SJSA1 (cell line): ENCODE measurements around the gene PRM1. TPM values are rescaled to one million over a fixed set of nuclear protein-coding genes. Genes with fewer than 3 reads are reported as not detected.
"Not testable (repeated sequence)": the region's sequence is repeated elsewhere in the genome, so short reads cannot be mapped to it uniquely, and the experiment has no call there.

Experiments
- DNase-seq, 2 experiments: peaks; one replicate each; pipeline ENCODE4 v3.0.0-alpha.2; 2015 to 2020; ENCODE audit warnings: low spot score in 2 of 2, low read depth in 1 of 2
- H3K27ac ChIP-seq: fragments of 250-450 bp; sonication (Bioruptor Pico); 2 replicates; pipeline ENCODE4 v1.5.1; 2020; ENCODE audit warnings: mild to moderate bottlenecking, moderate library complexity
- H3K27me3 ChIP-seq: fragments of 250-450 bp; sonication (Bioruptor Pico); replicated peaks from 2 replicates; pipeline ENCODE4 v1.5.1; 2020; ENCODE audit warnings: mild to moderate bottlenecking, moderate library complexity
- H3K36me3 ChIP-seq: fragments of 250-450 bp; sonication (Bioruptor Pico); 2 replicates; pipeline ENCODE4 v1.5.1; 2020; ENCODE audit warnings: mild to moderate bottlenecking
- H3K4me1 ChIP-seq: fragments of 250-450 bp; sonication (Bioruptor Pico); replicated peaks from 2 replicates; pipeline ENCODE4 v1.6.1; 2021; ENCODE audit warnings: mild to moderate bottlenecking
- H3K4me3 ChIP-seq: fragments of 250-450 bp; sonication (Bioruptor Pico); 2 replicates; pipeline ENCODE4 v1.5.1; 2020; ENCODE audit warnings: mild to moderate bottlenecking
- H3K9me3 ChIP-seq: fragments of 250-450 bp; sonication (Bioruptor Pico); replicated peaks from 2 replicates; pipeline ENCODE4 v1.5.1; 2020; ENCODE audit warnings: mild to moderate bottlenecking
- total RNA-seq: library from RNA; depleted of rRNA; stranded (reverse); fragments of >200 nt; shearing (Covaris generic); gene quantifications from 2 replicates; pipeline ENCODE4 v1.2.3, GENCODE V29; 2014

The PRM1 gene
- total RNA-seq, 1 experiment from 2014 or later, result not detected

DNA sequence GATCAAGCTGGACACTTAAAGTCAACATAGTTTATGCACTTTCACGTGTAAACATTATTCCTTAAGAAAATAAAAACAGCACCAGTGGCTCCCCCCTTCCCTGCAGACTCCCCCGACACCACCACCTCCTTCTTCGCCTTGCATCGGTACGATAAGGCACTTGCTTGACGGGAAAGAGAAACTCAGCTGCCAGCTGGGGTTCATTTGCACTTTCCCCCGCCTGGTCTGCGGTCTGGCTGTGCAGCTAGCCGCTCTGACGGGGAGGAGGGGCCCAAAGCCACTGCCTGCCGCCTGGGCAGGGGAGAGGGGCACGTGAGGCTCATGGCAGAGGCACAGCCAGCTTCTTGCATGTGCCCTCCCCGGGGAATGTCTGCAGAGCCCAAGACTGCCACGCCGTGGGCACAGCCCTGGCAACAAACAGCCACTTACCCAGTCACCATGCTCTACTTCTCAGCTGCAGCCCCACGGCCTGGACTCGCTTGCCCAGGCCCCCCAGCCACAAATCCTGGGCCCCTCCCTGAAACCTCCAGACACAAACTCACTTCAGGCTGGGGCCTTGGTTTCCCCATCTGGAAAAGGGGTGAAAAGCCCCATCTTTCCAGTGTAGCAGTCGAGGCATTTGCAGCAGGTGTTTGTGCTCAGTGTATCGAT lies 16.5 kb upstream of the PRM1 start:
- peaks cover 29% of the 10 kb centered on the region for H3K4me1 ChIP-seq
- no peaks in the 10 kb centered on the region for H3K36me3 ChIP-seq
- no peak overlapping the region for H3K27ac ChIP-seq
- no peaks in the 10 kb centered on the region for H3K9me3 ChIP-seq
- no peaks in the 10 kb centered on the region for H3K27me3 ChIP-seq
- H3K4me3 ChIP-seq, result 0 out of 2 replicates have a peak overlapping the region, but pooled peaks have one; percentile 5
- peak; percentile 52 to 66 for DNase-seq

DNA sequence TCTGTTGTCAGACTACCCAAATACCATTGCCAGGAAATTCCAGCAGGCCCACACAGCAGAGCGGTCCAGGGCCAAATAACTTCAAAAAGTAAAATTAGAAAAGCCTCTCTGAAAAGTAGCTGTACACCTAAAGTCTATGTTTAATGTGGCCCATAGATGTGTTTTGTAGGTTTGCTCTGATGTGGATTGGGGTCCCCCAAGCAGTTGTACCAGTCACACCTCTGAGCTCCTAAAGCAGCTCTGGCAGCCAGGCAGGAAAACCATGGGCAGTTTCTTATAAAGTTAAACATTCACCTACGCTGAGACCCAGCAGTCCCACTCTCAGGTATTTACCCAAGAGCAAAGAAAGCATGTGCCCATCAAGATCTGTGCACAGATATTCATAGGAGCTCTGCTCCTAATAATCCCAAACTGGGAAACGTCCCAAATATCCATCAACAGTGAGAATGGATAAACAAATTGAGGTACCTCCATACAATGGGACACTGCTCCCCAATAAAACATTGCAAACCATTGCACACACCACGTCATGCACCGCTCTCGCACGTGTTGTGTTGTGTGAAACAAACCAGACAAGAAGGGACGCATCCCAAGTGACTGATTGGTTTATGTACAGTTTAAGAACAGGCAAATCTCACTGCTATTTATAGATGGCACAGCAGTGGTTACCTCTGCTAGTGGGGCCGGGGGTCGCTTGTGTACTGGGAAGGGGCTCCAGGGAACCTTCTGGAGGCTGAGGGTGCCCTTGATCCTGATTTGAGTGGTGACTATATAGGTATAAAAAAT lies 15.8 kb upstream of the PRM1 start:
- no peak overlapping the region for H3K27ac ChIP-seq
- no peak for DNase-seq
- no peak overlapping the region for H3K4me3 ChIP-seq
- no peaks in the 10 kb centered on the region for H3K9me3 ChIP-seq
- no peaks in the 10 kb centered on the region for H3K27me3 ChIP-seq
- H3K36me3 ChIP-seq, result no peaks in the 10 kb centered on the region
- H3K4me1 ChIP-seq, result peaks cover 23% of the 10 kb centered on the region

DNA sequence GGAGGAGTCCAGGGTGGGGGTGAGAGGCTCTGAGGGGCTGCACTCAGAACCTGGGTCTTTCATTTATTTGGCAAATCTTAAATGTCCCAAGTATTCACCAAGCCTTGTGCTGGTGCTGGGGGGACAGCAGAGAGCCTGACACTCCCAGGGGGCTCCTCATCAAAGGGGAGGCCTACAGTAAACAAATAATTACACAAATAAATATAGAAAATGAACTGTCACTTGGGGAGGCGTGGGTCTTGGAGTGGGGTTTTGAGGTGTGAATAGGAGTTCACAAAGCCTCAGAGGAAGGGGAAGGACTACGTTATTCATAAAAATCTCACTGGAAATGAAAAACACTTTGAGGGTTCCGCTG lies 15.2 kb upstream of the PRM1 start:
- Histone ChIP-seq H3K4me1 (peaks cover 19% of the 10 kb centered on the region), H3K36me3 (no peaks in the 10 kb centered on the region), H3K27ac (no peak overlapping the region), H3K9me3 (no peaks in the 10 kb centered on the region), H3K27me3 (no peaks in the 10 kb centered on the region), H3K4me3 (no peak overlapping the region)
- no peak for DNase-seq

DNA sequence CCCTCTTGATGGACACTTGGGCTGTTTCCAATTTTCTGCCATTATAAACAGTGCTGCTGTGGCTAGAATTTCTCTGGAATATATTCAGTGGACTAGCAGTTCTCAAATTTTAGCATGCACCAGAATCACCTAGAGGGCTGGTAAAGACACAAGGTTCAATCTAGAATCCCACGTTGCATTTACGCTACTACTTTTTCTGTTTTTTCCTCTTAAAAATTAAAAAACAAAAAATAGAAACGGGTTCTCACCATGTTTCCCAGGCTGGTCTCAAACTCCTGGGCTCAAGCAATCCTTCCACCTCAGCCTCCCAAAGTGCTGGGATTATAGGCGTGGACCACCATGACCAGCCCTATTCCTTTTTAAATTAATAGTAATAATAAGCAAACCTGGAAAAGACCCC lies 14.5 kb upstream of the PRM1 start:
- Histone ChIP-seq H3K9me3 (no peaks in the 10 kb centered on the region), H3K36me3 (no peaks in the 10 kb centered on the region), H3K4me1 (peaks cover 19% of the 10 kb centered on the region), H3K27ac (no peak overlapping the region), H3K4me3 (no peak overlapping the region), H3K27me3 (no peaks in the 10 kb centered on the region)
- DNase-seq, result no peak

DNA sequence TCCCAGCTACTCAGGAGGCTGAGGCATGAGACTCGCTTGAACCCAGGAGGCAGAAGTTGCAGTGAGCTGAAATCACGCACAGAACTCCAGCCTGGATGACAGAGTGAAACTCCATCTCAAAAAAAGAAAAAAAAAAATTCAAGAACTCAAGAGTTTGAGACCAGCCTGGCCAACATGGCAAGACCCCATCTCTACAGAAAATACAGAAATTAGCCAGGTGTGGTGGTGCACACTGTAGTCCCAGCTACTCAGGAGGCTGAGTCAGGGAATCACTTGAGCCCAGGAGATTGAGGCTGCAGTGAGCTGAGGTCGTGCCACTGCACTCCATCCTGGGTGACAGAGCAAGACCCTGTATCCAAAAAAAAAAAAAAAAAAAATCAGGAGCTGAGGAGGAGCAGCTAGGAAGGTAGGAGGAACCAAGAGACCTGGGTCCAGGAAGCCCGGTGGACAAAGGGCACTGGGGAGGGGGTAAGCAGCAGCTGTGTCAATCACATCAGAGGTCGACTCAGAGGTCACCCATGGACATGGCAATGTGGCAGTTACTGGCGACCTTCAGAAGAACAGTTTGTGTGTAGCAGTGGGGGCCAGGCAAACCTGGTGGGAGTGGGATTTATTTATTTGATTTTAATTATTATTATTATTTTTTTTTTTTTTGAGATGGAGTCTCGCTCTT lies 11.1 kb upstream of the PRM1 start:
- no peaks in the 10 kb centered on the region for H3K36me3 ChIP-seq
- H3K4me1 ChIP-seq, result peaks cover 12% of the 10 kb centered on the region
- H3K9me3 ChIP-seq, result no peaks in the 10 kb centered on the region
- no peak overlapping the region for H3K4me3 ChIP-seq
- H3K27me3 ChIP-seq, result no peaks in the 10 kb centered on the region
- no peak for DNase-seq
- H3K27ac ChIP-seq, result no peak overlapping the region

DNA sequence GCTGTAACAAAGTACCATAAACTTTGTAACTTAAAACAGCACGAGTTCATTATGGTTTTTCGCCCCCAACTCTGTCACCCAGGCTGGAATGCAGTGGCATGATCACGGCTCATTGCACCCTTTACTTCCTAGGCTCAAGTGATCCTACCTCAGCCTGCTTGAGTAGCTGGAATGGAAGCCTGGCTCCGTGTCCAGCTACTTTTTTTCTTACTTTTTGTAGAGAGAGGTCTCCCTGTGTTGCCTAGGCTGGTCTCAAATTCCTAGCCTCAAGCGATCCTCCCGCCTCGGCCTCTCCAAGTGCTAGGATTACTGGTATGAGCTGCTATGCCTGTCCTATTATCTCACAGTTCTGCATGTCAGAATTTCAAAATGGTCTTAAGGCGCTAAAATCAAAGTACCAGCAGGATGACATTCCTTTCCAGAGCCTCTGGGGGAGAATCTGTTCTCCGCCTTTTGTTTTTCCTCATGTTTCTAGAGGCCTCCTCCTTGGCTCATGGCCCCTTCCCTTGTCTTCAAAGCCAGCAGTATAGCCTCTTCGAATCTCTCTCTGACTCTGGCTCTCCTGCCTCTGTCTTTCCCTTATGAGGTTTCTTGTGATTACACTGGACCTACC lies 10.1 kb upstream of the PRM1 start:
- H3K4me3 ChIP-seq, result no peak overlapping the region
- no peaks in the 10 kb centered on the region for H3K36me3 ChIP-seq
- H3K27me3 ChIP-seq, result no peaks in the 10 kb centered on the region
- no peaks in the 10 kb centered on the region for H3K9me3 ChIP-seq
- peaks cover 2% of the 10 kb centered on the region; the same call in 1 of the 2 replicates for H3K4me1 ChIP-seq
- DNase-seq, result no peak
- no peak overlapping the region for H3K27ac ChIP-seq

DNA sequence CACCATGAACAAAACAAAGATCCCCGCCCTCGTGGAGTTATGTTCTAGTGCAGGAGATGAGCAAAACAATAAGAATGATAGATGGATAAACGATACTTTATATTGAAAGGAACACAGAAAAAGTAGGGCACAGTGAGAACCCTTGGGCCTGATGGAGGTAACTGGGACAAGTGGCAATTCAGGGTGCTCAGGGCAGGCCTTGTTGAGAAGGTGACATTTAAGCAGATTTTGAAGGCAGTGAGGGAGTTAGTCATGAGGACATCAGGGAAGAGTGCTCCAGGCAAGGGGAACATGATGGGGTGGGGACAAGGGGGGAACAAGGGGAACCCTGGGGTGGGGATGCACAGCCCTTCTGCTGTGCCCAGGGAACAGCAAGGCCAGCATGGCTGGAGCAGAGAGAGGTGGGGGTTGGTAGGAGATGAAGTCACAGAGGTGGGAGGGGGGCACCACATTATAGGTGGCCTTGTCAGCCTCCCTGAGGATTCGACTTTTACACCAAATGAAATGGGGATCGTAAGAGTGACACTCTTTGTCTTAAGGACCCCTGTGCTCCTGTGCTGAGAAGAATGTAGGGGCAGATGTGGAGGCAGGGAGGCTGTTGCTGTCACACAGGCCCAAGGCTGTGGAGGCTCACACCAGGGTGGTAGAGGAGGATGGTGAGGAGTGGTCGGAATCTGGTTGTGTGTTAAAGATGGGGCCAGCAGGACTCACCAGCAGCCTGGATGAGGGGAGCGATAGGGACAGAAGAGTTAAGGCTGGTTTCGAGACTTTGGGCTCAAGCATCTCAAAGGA lies 9.2 kb upstream of the PRM1 start:
- H3K27me3 ChIP-seq, result no peaks in the 10 kb centered on the region
- DNase-seq, result no peak
- H3K4me1 ChIP-seq, result no peaks in the 10 kb centered on the region
- no peaks in the 10 kb centered on the region for H3K9me3 ChIP-seq
- H3K27ac ChIP-seq, result no peak overlapping the region
- H3K4me3 ChIP-seq, result no peak overlapping the region
- no peaks in the 10 kb centered on the region for H3K36me3 ChIP-seq

DNA sequence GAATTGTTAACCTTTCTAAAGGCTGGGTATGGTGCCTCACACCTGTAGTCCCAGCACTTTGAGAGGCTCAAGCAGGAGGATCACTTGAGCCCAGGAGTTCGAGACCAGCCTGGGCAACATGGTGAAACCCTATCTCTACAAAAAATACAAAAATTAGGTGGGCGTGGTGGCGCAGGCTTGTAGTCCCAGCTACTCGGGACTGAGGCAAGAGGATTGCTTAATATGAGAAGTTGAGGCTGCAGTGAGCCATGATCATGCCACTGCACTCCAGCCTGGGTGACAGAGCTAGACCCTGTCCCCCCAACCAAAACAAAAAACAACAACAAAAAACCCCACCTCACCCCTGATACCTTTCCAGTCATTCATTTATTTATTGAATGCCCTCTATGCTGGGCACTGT lies 8.6 kb upstream of the PRM1 start:
- H3K27me3 ChIP-seq, H3K9me3 ChIP-seq, H3K36me3 ChIP-seq, H3K27ac ChIP-seq, H3K4me1 ChIP-seq, DNase-seq, H3K4me3 ChIP-seq: not testable (repeated sequence)

DNA sequence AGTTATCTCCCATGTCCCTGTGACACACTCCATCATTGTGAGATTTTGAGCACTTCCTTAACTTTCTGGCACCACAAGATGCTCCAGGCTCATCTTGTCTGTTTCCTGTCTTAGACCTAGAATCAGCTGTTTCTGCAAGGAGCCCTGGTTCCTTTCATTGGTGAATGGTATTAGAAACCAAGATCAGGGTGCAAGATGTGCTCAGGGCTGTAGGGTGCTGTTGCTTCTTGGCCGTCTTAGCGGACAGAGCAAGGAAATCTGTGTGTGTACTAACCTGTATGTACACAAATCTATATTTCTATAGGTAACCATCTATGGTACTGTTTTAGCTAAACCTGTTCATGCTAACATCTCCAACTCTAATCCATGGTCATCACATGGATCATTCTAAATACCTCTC lies 8.1 kb upstream of the PRM1 start:
- DNase-seq, result no peak
- no peaks in the 10 kb centered on the region for H3K4me1 ChIP-seq

DNA sequence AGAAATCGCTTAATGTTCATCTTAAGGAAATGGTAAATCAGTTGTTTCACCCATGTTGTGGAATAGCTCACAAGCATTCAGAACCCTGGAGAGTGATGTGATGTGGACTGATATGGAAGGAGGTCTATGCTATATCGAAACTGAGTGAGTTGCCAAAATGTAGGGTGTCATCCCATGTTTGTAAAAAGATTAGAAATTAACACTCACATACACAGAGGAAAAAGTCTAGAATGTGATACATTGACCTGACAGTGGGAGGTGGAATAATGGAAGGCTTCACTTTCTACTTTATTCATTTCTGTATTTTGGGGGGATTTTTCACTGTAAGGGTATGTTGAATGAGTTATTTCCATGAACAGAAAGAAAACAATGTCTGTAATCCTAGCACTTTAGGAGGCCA lies 4.7 kb upstream of the PRM1 start:
- H3K27me3 ChIP-seq, result no peaks in the 10 kb centered on the region
- no peaks in the 10 kb centered on the region for H3K4me1 ChIP-seq
- H3K36me3 ChIP-seq, result no peaks in the 10 kb centered on the region
- no peak for DNase-seq
- no peak overlapping the region for H3K4me3 ChIP-seq
- H3K27ac ChIP-seq, result no peak overlapping the region
- no peaks in the 10 kb centered on the region for H3K9me3 ChIP-seq

More for the DNA sequence above, 8.1 kb upstream of the PRM1 start:
- Histone ChIP-seq H3K9me3 (no peaks in the 10 kb centered on the region), H3K36me3 (no peaks in the 10 kb centered on the region), H3K4me3 (no peak overlapping the region), H3K27ac (no peak overlapping the region), H3K27me3 (no peaks in the 10 kb centered on the region)

DNA sequence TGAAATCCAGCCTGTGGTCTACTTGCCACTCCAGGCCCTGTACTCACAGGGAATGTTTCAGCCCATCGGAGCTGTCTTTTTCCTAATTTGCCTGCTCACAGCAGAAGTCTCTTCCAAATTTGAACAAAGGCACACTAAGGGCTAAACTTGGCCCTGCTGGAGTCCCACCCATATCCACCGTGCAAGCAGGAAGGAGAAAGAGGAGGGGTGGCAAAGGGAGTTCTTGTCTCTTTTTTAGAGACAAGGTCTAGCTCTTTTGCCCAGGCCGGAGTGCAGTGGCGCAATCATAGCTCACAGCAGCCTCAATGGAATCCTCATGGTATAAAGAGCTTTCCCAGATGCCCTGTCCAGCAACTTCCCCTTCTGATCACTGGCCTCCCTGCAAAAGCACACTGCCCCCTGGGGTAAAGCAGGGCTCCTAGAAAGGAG lies 2.7 kb upstream of the PRM1 start:
- no peak overlapping the region for H3K27ac ChIP-seq
- no peak for DNase-seq
- no peaks in the 10 kb centered on the region for H3K36me3 ChIP-seq
- no peaks in the 10 kb centered on the region for H3K27me3 ChIP-seq
- no peak overlapping the region for H3K4me3 ChIP-seq
- no peaks in the 10 kb centered on the region for H3K9me3 ChIP-seq
- H3K4me1 ChIP-seq, result no peaks in the 10 kb centered on the region

DNA sequence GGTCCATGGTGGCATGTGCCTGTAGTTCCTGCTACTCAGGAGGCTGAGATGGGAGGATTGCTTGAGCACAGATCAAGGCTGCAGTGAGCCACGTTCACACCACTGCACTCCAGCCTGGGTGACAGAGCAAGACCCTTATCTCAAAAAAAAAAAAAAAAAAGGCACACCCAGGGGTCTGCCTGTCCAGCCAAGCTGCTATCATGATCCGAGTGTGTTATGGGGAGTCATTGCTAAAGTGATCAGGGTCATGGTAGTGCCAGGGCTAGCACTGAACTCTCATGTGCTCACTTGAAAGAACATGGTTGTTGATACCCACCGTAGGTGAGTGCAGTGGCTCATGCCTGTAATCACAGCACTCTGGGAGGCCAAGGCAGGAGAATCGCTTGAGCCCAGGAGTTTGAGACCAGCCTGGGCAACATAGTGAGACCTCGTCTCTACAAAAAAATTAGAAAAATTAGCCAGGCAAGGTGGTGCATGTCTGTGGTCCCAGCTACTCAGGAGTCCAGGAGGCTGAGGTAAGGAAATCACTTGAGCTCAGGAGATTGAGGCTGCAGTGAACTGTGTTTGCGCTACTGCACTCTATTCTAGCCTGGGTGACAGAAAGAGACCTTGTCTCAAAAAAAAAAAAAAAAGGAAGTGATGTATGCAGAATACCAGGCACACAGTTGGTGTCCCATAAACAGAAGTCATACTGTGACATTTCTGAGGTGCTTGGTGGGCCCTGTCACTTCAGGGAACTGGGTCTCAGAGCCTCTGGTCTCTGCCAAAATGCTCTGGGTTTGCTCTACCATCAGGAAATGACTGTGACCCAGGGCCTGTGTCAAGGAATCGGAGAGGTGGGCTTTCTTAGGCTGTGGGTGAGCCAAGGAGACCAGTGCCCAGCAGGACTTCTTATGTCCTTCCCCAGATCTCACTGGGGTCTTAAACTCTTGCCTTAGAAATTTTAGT lies 2.2 kb downstream of the PRM1 start:
- H3K4me3 ChIP-seq, result no peak overlapping the region
- H3K36me3 ChIP-seq, result no peaks in the 10 kb centered on the region
- peaks cover 2% of the 10 kb centered on the region for H3K4me1 ChIP-seq
- no peak overlapping the region for H3K27ac ChIP-seq
- no peaks in the 10 kb centered on the region for H3K9me3 ChIP-seq
- no peak for DNase-seq
- H3K27me3 ChIP-seq, result no peaks in the 10 kb centered on the region
